Colon (tissue), 2 donors: ENCODE measurements around the gene ADAMTS2.

Experiments used
- FAIRE-seq: peaks from 2 replicates; lab custom pipeline; 2012; peaks lifted over from hg19 to GRCh38; lab: Jason Lieb, UNC
- donor health status: control.
- donor health status: control.

Gene ADAMTS2

DNA sequence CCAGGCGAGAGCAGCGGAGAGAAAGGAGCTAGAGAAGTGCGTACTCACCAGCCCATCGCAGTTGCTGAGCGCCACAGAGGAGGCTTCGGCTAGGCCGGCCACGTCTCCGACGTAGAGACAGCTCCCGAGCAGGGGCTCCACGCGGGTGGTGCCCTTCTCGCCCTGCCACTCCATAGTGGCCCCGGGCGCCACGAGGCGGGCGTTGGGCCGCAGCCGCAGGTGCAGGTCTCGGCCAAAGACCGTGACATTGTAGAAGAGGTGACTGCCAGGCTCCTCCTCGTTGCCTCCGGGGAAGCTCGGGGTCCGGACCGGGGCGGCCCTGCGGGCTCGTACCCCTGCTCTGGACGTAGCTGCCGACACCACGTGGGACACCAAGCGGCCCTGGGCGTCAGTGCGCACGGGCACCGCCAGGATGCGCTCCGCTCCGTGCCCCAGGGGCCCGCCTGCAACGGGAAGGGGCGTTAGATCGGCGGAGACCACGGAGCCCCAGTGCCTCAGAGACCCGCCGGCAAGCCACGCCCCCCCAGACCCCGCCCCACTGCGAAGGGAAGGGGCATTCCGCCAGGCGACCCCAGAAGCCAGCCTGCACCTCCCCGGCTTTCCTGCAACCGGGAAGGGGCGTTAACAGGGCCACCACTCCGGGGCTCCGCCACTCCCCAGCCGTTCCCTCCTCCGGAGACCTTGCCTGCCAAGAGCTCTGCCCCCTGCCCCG lies 1.4 kb downstream of the ADAMTS2 start:
- FAIRE-seq, result no peak

DNA sequence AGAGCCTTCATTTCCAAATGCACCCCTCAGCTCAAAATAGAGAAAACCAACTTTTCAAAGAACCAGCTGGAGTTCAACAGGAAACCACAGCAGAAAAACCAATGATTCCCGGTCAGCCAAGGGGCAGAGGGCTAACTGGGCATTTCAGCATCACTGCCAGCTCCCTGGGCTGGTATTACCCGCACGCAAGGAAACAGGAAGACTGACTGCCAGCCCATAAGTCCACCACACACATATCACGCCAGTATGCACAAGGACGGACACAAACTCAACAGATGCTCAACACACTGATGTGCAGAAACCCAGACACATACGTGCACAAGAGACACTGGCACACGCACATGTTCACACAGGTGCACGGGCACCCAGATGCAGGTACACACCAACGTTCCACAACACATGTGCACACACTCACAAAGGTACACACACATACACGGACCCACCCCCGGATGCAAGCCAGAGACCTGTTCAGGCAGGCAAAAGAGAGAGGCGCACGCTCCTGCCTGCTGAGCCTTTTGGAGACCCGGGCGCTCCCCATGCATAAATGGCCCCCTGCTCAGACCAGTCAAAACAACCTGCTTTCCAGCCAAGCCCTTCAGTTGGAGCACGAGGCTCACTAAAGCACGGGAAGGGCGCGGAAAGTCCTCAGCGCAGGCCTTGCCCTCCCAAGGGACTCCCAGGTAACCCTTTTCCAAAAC lies 2.1 kb downstream of the ADAMTS2 start:
- FAIRE-seq, result no peak

DNA sequence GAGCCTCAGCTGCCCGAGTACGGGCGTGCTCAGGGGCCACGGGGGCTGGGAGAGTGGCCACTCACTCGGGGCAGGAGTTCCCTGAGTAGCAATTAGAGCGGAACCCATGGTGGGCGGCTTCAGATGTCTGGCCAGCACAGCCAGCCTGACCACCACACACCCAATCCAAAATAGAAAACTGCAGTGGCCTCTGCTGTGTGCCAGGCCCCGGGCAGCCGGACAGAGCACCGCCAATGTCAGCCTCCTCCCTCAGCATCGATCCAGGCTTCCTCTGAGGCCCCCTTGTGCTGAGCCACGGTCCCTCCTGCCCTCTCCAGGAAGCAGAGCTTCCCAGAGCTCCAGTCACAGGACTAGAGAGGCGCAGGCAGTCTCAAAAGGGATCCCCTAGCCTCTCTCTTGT lies 2.7 kb downstream of the ADAMTS2 start:
- no peak for FAIRE-seq

DNA sequence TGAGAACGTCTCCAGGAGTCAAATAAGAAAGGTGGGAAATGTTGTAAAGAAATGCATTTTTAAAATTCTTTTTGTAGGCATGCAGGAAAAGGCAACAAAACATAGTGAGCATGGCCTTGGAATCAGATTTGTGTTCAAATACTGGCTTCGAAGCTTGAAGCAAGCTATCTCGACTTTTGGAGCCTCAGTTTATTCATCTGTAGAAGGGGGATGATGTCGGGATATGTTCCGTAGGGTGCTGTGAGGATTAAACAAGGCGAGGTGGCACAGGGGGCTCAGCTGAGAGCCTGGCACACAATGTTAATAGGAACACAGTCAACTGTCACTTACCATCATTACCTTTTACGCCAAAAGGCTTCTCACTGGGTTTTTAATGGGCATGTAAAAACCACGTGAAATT lies 4.8 kb downstream of the ADAMTS2 start:
- no peak for FAIRE-seq

DNA sequence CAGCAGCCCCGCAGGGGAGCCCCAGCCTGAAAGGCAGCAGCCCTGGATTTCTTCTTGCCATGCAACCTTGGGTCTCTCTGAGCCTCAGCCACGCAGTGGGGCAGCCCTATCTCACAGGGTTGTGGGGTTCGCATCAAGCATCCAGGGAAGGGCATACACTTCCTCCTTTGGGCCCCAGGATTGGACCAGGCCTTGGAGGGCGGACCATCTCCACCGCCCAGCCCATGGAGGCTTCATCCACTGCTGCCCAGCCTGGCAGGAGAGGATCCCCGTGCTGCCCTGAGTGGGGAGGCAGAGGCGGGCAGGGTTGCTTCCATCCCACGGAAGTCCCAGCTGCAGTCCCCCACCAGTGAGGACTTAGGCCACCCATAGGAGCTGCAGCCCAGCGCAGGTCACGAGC lies 5.3 kb downstream of the ADAMTS2 start:
- FAIRE-seq, result no peak

DNA sequence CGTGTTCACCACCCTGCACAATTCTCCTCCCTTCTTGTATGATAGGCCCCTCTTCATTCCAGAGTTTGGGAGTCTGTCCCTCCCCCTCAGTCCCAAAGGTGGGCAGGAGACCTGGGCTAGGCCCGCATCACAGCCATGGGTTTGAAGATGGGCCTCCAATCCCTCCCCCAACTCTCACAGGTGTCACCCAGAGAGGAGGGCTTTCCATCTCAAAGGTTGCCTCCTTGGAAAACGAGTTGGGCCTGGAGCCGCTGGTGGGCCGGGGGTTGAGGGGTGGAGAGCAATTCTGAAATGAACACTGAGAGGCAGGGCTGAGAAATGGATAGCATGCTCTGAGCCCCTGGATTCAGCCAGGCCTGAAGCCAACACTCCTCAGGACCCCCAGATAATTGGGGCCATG lies 6.2 kb downstream of the ADAMTS2 start:
- no peak for FAIRE-seq

DNA sequence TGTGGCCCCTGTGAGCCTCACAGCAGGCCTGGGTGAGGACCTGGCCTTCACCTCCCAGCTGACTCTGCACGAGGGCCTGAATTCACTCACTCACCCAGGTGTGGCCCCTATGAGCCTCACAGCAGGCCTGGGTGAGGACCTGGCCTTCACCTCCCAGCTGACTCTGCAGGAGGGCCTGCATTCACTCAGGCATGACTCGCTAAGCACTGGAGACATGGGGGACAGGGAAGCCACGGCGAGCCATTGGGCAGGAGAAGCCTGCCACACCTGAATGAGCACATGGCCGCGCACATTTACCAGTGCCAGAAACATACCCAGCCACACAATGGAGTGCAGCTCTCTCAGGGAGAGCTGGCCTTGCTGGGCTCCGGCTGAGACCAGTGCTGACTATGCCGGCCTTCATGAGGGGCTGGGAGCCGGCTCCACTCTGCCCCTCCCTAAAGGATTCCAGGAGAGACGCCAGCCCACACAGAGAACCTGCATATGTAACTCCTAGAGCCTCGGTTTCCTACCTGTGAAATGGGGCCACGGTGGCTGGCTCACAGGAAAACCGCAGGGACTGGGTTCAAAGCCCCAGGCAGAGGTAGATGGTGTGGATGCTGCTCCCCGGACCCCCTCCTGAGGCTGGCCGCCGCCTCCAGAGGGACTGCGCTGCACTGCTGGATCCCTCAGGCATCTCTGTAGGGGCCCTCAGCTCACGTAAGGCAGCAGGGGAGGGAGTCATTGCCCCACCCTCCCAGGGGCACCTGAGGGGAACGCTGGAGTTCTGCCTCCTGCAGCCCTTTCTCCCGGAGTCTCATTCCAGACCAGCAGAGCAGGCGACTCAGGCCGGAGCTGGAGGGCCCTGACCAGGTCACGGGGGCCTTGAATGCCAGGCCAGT lies 7.2 kb downstream of the ADAMTS2 start:
- no peak for FAIRE-seq

DNA sequence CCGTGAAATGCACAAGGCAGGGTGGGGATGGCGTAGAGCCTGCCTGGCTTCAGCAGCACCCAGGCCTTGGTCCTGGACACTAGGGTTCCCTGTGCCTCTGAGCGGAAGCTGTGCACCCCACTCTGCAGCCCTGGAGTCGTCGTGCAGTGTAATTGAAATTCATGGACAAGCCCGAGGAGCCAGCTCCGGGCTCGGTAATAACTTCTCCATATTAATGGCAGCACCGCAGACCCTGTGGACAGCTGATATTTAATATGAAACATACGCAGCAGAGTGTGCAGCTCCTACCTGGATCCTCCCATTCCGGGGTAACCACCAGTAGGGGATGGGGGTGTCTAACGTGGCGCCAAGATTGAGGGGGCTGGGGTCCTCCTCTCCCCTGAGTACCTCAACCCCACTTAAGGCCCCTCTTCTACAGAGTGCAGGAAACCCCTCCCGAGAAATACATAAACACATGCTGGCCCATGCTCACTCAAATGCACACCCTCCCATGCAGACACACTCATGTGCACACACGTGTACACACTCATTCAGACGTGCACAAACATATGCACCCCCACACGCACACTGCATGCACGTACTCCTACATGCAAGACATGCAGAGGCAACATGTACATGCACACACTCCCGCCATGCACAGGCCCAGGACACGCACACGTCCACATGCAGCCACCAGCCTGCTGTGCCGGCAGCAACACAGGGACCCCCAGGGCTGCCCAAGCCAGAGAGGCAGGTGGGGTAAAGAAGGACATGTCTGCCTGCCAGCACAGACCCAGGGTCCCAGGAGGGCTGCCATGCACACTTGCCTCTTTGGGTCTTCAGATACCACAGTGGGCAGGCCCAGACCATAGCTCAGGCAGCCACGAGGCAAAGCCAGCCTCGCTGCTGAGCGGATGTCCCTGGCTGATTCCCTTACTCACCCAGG lies 8.1 kb downstream of the ADAMTS2 start:
- FAIRE-seq, result no peak

DNA sequence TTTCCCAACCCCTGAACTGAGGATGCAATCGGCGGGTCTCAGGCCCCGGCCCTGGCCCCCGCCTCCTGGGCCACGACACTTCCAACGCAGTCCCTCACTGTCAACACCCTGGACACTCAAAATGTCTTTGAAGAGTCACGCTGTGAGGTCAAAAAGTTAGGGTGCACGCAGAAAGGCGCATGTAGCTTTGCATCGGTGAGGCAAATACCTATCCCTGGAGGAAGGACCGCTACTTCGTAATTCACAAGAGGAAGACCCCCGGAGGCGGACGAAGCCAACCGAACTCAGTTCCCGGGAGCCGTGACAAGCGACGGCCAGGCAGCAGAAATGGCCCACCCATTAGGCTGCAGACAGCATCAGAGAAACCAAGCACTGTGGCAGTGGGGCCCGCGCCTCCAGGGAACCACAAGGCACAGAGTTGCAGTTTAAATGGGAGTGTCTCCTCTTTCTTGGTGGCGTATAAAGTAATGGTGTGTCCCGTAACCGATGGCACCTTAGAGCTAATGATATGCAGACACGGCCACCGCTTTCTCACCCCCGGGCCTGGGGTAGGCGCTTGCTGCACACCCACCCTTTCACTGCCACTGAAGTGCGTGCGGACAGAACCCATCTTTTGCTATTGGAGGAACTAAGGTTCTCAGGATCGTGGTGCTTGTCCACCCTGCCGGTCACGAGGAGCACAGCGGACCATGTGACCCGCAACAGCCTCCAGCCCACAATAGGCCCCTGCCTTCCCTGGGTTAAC lies 9.0 kb downstream of the ADAMTS2 start:
- no peak for FAIRE-seq

DNA sequence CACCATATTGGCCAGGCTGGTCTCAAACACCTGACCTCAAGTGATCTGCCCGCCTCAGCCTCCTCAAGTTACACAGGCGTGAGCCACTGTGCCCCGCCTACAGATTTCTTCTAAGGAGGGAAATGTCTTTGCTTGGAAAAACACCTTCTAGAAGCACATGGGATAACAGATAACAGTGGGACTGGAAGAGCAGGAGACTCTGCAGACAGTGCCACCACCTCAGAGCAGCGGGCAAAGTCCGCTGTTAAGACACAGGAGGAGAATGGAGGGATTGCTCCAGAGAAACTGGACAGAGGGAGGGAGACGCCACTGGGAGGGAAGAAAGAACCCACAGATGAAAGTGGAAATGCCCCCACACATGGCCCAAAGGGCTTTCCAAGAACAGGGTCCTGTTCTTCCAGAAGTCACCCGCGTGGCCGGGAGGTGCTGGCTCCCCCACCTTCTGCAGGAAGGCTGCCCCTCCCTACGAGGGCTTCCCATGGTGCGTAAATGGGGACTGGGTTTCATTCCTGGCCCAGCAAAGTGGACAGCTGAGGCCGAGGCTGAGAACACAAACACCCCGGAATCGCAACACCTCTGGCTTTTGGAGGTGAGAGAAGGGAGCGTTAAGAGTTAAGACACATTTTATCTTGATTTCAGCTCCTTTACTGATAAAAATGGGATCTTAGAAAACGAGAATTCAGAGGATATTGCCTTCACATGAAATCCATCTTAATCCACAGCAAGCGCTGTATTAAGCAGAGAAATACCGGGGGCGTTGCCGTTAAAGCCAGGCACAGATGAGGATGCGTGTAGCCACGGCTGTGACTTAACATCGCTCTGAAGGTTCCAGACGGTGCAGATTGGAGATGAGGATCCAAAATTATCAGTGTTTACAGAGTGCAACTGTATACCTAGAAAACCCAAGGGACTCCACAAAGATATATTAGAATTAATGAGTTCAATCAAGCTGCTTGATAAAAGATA lies 11.2 kb downstream of the ADAMTS2 start:
- no peak for FAIRE-seq

DNA sequence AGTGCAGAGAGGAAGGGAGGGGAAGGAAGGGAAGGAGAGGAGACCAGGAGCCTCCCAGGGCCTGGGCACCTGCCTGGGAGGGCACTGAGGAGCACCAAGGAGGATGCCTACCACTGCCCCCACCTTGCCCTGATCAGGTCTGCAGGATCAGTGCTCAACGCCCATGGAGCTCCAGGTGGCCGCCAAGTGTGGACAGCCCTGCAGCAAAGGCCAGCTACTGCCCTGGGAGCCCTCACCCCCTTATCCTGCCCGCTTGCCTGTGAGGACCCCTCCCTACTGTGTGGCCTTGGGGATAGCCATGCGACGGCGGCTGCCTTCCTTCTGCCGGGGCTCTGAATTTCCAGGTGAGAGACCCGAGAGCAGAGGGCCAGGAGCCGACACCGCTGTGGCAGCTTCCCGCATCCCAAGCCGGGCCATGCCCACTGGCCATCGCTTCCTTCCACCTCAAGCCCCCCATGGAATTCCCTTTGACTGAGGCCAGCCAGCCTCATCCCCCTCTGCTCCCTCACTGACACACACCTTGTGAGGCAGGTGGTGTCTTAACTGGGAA lies 12.4 kb downstream of the ADAMTS2 start:
- FAIRE-seq, result no peak

DNA sequence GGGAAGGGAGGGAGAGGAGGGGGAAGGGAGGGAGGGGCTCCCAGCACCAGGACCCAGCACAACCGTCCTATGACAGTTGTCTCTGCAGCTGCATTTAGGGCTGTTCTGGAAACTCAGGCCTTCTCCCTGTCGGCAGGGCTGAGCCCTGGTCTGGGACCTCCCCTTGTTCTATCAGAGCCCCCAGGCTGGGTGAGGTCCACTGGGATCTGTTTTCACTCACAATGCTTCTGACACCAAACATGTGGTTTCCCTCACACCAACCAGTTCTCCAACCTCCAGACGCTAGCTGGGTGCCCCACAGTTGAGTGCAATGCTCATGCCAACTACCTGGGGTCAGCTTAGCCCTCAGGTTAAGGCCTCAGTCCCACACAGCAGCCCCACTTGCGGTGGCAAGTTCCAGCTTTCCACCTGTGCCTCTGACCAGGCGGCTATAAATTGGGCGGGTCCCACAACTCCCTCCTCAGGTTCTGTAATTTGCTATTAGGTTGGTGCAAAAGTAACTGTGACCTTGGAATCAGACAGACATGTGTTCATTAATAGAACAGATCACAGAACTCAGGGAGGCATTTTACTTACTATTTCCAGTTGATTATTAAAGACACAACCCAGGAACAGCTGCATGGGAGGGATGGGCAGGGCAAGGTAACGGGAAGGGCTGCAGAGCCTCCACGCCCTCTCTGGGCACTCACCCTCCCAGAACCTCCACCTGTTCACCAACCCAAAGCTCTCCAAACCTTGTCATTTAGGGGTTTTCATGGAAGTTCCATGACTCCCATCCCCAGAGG lies 13.5 kb downstream of the ADAMTS2 start:
- FAIRE-seq, result no peak

DNA sequence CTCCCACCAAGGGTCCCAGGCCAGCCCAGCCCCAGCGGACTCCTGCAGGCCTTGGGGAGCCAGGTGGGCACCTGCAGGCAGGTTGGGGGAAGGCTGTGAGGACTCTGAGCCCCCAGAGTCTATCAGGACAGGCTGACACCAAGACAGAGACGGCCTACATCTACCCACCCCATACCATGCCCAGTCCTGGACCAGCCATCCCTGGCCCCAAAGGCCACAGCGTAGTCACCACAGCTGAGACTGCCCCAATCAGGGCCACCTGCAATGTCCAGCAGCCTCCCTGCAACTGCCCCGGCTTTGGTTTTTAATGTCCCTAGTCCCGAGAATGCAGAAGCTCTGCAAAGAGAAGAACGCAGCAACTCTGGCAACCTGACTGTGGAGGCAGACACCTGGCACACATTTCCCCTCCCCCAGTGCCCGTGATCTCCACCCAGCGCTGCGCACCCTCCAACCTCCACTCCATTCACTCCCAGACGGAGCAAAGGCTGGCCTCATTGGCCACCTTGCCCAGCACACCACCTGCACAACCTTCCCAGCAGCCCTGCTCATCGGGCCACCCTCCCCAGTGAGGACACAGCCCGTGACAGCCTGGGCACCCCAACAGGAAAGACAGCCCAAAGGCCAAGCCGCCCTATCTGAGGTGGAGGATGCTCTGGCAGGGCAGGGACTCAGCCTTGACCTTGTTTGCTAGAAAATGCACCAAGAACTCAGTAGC lies 14.9 kb downstream of the ADAMTS2 start:
- no peak for FAIRE-seq

DNA sequence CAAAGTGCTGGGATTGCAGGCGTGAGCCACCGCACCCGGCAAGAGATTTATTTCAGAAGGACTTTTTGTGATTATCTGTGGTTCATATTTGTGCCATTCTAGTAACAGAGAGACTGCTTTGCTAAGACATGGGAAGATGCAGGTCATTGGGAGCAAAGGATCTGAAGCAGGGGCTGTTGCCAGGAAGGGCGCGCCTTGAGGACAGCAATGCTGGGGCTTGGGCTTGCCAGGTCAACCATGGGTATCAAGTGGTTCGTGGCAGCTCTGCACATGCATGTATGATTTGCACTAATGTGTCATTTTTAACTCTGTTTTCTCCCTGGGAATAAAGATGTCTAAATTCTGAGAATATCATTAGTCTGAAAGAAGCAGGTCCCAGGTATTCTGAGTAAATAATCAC lies 17.0 kb downstream of the ADAMTS2 start:
- FAIRE-seq, result no peak

DNA sequence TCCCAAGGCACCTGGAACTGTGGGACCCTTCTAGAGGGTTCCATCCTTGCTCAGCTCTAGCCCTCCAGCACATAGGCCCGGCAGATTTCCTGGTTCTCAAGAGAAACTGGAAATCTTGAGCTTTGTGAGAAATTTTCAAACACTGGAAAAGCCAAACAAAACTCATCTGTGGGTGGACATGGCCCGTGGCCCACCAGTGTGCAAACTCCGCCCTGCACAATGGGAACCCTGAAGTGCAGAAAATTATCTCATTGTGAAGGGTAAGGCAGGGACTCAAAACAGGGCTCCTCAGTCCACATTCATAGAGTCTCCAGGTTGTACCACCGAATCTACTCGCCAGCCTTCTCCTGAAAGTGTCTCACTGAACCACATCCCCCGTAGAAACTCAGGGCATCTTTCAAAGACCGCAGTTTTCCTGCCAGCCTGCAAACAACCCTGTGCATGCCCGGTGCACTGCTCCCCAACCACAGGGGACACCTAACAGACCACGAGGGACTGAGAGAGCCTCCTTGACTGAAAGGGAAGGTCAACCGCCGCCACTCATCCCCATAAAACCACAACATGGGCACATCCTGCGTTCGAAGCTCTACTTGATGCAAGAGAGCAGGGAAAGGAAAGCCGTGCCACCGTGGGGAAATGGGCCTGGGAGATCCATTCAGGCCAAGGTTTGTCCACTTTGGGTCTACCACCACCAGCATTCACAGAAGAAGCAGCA lies 18.1 kb downstream of the ADAMTS2 start:
- FAIRE-seq, result no peak

DNA sequence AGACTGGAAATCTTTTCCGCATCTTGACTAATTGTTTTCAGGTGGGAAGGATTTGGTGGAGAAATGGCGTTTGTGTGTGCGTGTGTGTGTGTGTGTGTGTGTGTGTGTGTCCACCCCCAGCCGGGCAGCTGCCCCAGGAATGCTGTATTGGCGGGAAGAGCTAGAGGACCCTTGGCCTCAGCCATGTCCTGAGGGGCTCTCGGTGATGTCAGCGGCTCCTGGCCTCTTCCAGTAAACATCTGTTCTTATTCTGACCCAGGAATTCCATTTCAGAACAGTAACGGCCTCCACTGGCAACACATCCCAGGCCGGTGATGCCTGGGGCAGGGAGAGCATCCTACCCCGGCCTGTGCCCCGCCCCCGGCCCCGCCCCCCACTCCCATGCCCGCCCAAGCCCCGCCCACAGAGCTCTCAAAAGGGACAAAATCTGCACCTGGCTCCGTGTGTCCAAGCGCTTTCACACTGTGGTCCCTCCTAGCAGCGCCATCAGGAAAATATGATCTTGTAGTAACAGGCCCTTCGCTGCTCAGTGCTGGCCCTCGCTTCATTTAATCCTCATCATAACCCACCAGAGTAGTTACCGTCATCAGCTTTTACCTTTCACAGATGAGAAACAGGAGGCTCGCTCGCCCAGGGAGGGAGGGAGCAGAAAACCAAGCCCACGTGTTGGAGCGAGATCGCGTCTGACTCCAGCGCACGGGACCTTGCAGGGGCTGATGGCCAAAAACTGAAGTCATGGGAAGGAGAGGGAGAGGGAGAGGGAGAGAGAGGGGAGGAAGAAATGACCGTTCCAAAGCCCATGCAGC lies 18.9 kb downstream of the ADAMTS2 start:
- no peak for FAIRE-seq
